Stimulated activated CD8-positive, alpha-beta memory T cell treated with anti-CD3 and anti-CD28 coated beads, Interleukin-4, amount 100 ng/mL, for 24 hours (primary cell): Measurements from ENCODE around the gene SULT4A1.
"Not testable (repeated sequence)": the region's sequence is repeated elsewhere in the genome, so short reads cannot be mapped to it uniquely, and the experiment has no call there.

ENCODE experiments used
- DNase-seq: peaks from one replicate; pipeline ENCODE4 v3.0.0-alpha.2; 2020; ENCODE audit warnings: low read depth

SULT4A1 gene, protein sequence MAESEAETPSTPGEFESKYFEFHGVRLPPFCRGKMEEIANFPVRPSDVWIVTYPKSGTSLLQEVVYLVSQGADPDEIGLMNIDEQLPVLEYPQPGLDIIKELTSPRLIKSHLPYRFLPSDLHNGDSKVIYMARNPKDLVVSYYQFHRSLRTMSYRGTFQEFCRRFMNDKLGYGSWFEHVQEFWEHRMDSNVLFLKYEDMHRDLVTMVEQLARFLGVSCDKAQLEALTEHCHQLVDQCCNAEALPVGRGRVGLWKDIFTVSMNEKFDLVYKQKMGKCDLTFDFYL

DNA sequence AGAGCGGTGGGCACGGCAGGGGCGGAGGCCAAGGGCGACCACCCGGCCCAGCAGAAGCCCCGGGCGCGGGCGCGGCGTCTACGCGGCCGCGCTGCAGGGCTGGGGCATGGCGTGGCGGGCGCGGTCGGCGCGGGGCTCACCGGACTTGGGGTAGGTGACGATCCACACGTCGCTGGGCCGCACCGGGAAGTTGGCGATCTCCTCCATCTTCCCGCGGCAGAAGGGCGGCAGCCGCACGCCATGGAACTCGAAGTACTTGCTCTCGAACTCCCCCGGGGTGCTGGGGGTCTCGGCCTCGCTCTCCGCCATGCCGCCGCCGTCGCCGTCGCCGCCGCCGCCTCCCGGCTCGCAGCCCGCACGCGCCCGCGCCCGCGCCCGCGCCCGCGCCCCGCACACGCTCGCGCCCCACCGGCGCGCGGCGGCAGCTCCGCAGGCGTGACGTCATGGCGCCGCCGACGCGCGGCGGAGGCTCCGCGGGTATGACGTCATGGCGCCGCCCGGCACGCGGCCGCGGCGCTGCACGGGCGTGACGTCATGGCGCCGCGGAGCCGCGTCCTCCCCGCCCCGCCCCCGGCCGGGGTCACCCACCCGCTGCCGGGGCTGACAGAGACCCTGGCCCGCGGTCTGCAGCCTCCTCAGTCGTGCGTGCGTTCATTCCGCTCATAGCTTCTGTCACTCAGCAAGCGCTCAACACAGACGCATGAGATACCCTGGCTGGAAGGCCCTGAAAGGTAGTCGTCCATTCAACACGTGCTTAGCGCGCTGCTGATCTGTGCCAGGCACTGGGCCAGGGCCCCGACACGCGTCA lies at the start of gene SULT4A1:
TSS of gene SULT4A1 (minus strand) at position 440 of the 808 bp plus-strand sequence. CDS start at position 309, 131 bp downstream.
- no peak for DNase-seq

DNA sequence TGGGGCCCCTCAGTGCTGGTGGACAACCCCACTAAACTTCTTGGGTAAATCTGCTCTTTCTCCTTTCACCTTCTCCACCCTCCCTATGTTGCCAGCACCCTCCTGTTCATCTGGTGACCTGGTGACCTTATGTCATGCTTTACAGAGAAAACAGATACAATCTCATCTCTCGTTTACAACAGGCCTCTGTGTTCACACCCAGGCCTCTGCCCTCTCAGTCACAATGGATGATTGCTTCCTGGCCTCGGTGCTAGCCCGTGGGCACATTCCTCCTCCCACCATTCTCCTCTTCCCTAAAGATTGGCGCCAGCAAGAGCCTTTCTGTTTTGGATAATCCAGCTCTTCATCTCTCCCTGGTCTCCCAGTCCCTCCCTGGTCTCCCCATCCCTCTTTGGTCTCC lies 49.0 kb upstream of the SULT4A1 start:
- no peak for DNase-seq

DNA sequence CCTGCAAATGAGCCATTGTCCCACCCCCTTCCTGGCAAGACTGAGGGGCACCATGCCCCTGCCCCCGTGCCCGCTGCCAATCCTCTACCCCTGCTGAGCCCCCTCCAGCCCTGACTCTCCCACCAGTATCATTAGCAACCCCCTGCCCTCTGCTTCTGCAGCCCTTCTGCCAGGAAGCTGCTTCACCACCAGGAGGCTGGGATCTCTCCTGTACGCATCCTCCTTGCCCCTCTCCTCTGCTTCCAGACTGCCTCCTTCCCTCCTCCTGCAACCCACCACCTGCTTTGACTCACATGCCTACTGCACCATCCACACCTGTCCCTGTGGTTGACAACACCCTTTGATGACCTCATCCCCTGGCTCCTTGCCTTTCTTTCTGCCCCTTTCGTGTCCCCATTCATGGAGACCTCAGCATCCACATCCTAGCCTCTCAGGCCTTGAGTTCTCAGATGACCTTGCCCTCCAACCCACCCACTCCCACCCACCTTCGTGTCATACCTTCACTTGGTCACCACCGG lies 47.9 kb upstream of the SULT4A1 start:
- no peak for DNase-seq

DNA sequence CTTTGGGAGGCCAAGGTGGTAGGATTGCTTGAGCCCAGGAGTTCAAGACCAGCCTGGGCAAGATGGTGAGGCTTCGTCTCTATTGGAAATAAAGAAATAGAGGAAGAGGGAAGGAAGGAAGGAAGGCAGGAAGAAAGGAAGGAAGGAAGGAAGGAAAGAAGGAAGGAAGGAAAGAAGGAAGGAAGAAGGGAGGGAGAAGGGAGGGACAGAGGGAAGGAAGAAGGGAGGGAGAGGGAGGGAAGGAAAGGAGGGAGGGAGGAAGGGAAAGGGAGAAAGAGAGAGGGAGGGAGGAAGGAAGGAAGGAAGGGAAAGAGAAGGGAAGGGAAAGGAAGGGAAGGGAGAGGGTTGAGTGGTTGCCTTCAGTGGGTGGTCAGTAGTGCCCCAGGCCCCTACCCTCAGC lies 47.4 kb upstream of the SULT4A1 start:
- no peak for DNase-seq

DNA sequence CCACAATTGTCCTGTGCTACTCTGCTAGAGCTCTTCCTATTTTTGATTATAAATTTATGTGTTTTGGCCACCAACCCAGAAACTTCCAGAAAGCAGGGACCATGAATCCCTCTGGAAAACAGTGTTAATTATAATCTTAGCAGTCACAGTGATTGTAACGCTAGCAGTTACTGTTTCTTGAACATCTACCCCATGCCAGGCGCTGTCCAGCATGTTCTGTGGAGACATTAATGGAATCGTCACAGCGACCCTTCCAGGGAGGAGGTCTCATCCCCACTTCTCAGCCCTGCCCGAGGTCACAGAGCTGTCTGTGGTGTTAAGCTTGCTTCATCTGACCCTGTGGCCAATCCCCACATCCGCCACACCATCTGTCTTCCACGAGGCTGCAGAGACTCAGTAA lies 43.4 kb upstream of the SULT4A1 start:
- DNase-seq: no peak

DNA sequence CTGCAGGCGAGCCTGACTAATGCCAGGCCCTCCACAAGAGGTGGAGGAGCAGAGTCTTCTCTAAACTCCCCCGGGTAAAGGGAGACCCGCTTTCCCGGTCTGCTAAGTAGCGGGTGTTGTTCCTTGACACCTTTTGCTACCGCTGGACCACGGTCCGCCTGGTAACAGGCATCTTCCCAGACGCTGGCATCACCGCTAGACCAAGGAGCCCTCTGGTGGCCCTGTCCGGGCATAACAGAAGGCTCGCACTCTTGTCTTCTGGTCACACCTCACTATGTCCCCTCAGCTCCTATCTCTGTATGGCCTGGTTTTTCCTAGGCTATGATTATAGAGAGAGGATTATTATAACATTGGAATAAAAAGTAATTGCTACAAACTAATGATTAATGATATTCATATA lies 42.1 kb upstream of the SULT4A1 start:
- DNase-seq: not testable (repeated sequence)

DNA sequence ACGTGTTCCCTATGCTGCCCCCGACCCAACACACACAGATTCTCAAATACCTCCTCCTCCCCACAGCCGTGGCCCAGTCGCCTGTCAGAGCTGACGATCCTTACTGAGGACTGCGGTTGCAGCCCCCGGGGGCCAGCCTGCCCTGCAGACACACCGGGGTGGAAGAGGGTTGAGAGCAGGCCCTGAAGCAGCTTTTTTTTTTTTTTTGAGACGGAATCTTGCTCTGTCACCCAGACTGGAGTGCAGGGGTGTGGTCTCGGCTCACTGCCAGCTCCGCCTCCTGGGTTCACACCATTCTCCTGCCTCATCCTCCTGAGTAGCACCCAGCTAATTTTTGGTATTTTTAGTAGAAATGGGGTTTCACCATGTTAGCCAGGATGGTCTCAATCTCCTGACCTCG lies 40.7 kb upstream of the SULT4A1 start:
- DNase-seq: not testable (repeated sequence)

DNA sequence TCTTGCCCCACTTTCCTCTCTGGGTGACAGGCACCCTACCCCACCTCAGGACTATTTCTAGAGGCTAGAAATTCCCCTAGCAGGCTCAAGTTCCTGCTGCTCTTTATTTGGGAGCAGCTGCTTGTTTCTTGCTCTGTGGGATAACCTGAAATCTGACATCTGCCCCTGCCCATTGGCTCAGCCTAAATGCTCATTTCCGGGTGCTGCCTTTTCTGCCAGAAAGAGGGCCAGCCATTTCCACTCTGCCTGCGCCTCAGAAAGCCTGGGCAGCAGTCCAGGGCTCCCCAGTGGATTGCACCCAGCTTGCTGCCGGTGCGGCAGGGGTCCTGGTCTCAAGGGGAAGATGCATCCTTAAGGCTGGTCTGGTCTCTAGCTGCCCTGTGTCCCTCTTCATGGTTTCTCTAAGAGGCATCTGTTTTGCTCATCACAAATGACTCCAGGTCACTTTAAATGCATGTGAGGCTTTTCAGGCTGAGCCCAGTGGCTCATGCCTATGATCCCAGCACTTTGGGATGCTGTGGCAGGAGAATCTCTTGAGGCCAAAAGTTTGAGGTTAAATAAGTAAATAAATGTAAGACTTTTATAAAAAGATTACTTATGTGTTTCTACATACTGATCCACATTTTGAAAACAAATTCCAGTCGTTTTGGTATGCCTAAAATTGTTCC lies 39.8 kb upstream of the SULT4A1 start:
- no peak for DNase-seq

DNA sequence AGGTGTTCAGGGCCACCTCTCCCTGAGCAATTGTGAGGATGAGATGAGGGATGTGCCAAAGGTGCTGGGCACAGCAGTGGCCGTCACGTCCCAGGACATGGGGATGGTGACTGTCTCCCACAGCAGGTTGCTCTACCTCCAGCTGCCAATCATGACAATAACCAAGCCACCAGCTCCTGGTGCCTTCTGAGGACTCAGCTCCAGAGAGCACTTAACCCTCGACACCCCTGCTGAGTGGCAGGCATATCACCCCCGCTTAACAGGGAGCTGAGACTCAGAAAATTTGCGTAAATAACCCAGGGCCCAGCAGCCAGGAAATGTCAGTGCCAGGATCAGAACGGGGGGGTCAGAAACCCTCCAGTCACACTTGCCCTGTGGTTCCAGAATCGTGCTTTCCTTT lies 37.9 kb upstream of the SULT4A1 start:
- DNase-seq: no peak

DNA sequence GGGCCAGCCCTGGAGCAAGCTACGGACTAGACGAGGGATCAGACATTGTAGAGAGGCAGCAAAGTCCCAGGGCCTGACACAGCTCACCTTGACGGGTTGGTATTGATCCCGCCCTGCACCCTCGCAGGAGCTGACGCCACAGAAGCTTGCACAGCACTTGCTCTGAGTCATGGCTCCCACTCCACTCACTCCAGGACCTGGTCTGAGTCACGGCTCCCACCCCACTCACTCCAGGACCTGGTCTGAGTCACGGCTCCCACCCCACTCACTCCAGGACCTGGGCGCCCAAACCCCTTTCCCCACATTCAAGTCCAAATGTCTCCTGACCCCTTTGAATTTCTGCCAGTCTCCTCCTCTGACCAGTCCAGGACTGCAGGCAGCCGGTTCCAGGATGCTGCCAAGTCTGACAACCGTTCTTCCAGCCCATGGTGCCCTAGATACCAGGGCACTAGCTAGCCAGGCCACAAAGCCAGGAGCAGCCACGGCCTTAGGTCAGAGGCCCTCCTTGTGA lies 35.5 kb upstream of the SULT4A1 start:
- no peak for DNase-seq

DNA sequence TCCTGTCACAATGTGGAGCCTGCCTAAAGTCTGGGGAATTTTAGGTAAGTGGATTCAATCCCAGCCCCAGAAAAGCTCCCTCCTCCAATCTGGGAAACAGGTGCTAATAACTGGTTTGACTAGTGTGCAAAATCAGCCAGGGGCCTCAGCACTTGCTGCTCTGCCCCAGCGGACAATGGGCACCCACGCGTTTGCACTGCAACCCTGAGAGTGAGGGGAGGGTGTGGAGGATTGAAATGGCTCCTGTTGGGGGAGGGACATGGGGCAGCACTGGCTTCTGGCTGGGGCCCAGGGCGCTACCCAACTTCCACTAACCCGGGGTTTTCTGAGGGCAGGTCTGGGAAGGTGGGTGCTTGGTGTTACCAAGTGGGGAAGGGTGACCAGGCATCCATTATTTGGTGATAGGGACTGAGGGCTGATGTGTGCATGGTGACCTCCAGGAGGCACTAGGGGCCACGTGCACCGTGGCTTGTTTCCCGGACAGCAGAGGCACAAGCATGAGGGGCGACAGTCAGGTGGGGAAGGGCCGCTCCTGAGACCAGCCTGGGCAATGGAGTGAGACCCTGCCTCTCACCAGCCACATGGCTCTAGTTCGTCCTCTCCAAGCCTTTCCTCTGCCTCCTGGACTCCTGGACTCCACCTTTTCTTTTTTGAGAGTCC lies 33.8 kb upstream of the SULT4A1 start:
- no peak for DNase-seq

DNA sequence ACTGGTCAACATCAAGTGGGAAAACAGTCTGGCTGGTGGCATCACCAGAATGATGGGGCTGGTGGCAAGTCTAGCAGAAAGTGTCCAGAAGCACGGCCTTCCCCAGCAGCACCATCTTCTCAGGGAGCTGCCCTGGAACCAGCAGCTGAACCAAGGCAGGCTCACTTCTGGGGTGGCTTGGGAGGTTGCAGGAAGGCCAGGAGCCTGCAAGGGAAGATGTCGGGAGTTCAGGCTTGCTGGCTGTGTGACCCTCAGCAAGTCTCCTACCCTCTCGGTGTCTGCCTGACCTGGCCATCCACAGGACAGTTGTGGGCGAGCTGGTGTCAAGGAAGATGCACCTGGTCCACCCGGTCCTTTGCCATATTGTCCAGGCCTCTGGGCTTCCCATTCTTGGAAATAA lies 31.8 kb upstream of the SULT4A1 start:
- DNase-seq: no peak

DNA sequence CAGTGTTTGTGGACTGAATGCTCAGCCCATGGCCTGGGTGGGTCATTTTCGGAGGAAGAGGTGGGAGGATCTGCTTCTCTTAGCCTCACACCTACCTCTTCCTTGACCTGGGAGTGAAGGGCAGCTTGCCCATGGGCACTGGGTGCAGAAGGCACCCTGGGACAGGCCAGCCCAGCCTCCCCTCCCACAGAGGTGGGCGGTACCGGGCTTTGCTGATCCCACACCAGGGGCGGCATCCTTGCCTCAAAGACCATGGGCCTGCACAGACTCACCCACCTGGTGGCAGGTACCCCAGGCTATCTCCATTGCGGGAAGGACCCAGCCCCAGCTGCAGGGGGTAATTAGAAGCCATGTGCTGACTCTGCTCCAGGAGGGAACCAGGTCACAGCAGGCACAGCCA lies 31.0 kb upstream of the SULT4A1 start:
- no peak for DNase-seq

DNA sequence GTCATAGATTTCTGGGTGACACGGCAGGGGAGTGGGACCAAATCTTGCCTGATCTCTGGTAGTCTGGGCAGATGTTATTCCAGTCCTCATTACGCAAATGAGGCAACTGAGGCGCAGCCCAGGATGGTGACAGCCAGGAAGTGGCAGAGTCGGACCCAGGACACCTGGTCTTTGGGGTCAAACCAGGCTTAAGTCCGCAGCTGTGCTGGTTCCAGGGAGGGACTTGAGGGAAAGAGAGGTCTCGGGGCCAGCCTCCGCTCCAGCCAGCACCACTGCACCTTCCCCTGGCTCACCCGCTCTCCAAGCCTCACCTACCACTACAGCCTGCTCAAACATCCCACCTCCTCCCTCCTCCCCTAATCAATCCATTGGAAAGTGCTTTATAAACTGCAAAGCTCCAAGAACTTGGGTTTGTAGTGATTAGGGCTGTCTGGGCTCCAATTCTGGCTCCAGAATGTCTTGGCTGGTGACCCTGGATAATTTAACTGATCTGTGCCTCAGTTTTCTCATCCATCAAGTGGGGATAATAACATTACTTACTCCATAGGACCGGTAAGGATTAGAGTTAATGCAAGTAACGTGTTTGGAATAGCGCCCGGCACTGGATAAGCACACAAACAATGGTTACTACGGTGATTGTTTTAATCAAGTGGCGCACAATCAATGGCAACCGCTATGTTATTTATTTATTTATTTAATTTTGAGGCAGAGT lies 30.0 kb upstream of the SULT4A1 start:
- DNase-seq: no peak

DNA sequence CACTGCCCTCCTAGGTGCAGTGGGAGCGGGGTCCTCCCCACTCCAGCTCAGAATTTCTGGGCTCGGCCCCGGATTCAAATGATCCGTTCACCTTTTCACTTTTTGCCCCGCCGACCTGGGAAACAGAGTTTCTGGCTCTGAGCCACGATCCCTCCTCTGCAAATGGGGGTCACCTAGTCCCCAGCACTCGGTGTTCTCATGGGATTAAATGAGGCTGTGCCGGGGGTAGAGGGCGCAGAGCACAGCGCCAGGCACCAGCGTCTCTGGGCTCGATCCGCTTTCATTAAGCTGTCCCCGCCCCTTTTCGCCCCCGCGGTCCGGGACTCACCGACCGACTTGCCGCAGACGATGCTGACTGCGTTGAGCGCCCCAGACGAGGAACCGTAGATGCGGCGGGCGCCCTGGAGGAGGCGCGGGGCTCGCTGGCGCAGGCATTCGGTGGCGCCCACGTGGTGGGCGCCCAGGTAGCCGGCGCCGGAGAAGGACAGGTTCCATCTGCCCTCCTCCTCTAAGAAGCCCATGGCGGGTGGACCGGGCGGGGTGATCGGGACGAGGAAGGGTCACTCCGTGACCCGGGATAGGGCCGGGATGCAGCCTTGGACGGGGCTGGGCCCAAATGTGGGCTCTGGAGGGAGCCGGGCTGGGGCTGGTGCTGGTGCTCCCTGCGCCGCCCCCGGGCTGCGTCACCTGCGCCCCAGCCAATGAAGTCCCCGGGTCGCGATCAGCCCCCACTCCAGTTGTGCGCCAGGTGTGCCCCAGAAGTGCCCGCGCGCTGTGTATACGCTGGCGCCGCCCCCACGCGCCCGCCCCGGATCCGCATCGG lies 29.3 kb upstream of the SULT4A1 start, which contains the start of gene PNPLA5:
TSS of gene PNPLA5 (minus strand) at position 654 of the 823 bp plus-strand sequence. CDS start at position 521, 133 bp downstream.
- peak; percentile 14 for DNase-seq

DNA sequence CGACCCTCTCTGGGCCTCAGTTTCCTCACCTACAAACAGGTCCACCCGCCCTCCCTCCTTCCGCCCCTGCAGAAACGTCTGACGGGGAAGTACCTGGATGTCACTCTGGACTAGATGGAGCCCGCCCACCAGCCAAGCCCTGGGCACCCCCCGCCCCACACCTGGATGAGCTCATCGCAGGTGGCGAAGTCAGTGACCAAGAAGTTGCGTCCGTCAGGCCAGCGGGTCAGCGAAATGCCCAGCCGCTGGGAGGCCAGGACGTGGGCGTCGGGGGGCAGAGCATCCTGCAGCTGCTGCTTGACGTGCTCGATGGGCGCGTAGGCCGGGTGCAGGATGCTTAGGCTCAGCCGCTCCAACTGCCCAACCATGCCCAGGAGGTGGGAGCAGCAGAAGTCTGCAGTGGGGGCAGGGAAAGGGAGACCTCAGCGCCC lies 28.6 kb upstream of the SULT4A1 start:
- no peak for DNase-seq

DNA sequence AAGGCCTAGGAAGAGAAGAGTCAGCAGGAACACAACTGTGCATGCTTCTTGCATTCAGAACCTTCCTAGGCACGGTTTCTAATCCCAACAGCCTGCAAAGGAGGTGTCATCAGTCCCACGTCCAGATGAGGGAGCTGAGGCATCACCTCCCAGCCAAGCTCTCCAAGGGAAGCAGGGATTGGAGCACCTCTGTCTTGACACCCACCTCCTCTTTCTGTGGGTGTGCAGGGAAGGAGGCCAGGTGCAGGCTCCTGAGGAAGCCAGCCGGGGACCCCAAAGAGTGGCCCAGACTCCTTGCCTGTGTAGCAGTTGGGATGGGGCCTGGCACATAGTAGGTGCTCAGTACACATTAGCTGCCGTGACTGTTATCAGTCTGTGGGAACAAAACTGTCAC lies 27.5 kb upstream of the SULT4A1 start:
- DNase-seq: no peak

DNA sequence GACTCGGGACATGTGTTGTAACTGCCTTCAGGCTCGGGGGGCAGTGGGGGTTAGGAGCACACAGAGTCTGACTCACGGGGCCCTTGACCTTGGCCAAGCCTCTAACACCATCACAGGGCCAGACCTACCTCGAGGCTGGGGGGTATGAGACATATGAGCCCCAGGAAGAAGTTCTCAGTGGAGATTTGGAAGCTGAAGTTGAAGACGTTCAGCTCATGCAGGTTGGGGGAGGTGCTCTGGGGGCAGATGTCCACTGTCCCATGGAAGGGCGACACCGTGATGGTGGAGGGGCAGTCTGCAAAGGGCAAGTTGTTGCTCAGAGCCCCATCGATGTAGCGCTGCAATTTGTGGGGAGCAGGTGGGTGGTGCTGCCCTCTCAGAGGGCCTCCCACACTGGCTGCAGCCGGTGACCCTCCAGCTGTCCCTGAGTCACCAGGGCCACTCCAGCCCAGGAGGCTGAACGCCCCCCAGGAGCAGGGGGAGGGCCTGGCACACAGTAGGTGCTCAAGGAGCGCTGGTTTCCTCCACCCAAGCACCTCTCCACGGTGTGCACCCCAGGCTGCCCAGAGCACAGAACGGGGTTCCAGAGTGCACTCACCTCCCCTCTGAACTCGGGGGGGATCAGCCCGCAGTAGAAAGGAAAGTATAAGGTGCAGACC lies 27.0 kb upstream of the SULT4A1 start:
- DNase-seq: no peak

DNA sequence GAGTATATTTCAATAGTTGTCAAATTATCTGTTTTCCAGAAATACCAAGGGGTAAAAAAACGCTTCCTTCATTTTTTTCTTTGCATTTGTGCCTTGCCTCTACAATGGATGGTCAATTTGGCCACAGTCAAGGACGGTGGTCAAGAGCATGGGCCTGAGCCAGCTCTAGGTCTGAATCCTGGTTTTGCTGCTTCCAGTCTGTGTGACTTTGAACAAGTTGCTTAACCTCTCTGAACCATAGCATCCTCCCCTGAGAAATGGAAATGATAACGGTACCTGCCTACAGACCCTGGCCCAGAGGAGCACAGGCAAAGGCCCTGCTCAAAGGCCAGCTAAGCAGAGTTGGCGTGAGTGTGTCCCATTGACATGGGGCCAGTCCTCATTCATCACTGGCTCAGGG lies 26.4 kb upstream of the SULT4A1 start:
- no peak for DNase-seq

DNA sequence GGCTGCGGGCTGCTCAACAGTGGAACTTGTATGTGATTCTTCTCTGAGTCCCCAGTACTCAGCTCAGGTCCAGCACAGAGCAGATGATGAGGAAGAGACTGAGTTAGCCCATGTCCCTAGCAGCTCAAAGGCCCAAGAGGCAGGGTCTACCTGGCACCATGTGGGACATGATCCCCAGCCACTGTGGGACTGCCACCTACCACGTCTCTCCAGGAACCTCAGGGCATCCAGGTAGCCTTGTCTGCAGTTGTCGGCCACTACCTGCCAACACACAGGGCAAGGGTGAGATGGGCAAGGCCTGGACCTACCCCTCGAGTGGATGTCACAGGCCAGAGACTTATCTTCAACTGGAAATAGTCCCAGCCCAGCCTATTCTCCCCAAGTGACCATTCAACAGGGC lies 25.1 kb upstream of the SULT4A1 start:
- DNase-seq: no peak
